KOPT-K1 (cell line): ENCODE measurements around the gene GTF2IRD2.
"Not testable (repeated sequence)": the region's sequence is repeated elsewhere in the genome, so short reads cannot be mapped to it uniquely, and the experiment has no call there.

Experiments
- H3K27ac ChIP-seq: fragments of 200-600 bp; sonication (generic); 2 replicates; pipeline ENCODE4 v1.5.1; 2016; ENCODE audit warnings: antibody characterized with exemption, mild to moderate bottlenecking, low read depth, low read length; ENCODE audit not compliant: poor library complexity, severe bottlenecking
- H3K36me3 ChIP-seq: fragments of 200-600 bp; sonication (generic); 2 replicates; pipeline ENCODE4 v1.5.1; 2017; ENCODE audit warnings: antibody characterized with exemption, mild to moderate bottlenecking, low read length, moderate library complexity; ENCODE audit not compliant: insufficient read depth
- H3K9me3 ChIP-seq: fragments of 200-600 bp; sonication (generic); 2 replicates; pipeline ENCODE4 v1.5.1; 2017; ENCODE audit warnings: antibody characterized with exemption, low read length, mild to moderate bottlenecking; ENCODE audit not compliant: insufficient read depth, poor library complexity, severe bottlenecking

GTF2IRD2 gene

GRCh38 chr7:74850833-74851721 is at the start of gene GTF2IRD2:
TSS of gene GTF2IRD2 (minus strand) at chr7:74851605. CDS start at chr7:74836378, 15,227 bp downstream.
- not testable (repeated sequence) for H3K27ac ChIP-seq, H3K36me3 ChIP-seq, H3K9me3 ChIP-seq

GRCh38 chr7:74890158-74891123 is 39.0 kb upstream of the GTF2IRD2 start:
- H3K27ac ChIP-seq = peak overlapping the region; percentile 71
- not testable (repeated sequence) for H3K36me3 ChIP-seq, H3K9me3 ChIP-seq

DNA sequence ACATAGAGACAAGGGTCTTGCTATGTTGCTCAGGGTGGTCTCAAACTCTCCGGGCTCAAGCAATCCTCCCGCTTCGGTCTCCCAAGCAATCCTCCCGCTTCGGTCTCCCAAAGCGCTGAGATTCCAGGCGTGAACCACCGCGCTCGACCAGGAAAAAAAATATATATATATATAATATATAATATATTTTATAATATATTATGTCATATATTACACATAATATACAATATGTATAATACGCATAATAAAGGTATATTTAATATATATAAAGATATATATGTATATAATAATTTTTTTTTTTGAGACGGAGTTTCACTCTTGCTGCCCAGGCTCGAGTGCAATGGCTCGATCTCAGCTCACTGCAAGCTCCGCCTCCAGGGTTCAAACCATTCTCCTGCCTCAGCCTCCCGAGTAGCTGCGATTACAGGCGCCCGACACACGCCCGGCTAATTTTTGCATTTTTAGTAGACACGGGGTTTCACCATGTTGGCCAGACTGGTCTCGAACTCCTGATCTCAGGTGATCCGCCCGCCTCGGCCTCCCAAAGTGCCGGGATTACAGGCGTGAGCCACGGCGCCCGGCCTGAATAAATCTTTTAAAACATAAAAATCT is 38.2 kb upstream of the GTF2IRD2 start:
- not testable (repeated sequence) for H3K36me3 ChIP-seq, H3K9me3 ChIP-seq
- H3K27ac ChIP-seq = peak overlapping the region; percentile 36

GRCh38 chr7:74885295-74885694 is 33.9 kb upstream of the GTF2IRD2 start:
- not testable (repeated sequence) for H3K9me3 ChIP-seq, H3K27ac ChIP-seq
- peaks cover 21% of the 10 kb centered on the region; the same call in 1 of the 2 replicates for H3K36me3 ChIP-seq

- H3K27ac ChIP-seq, H3K9me3 ChIP-seq: not testable (repeated sequence)
- H3K36me3 ChIP-seq = peaks cover 17% of the 10 kb centered on the region; the same call in 1 of the 2 replicates
Measured at GRCh38 chr7:74882110-74882509, 30.7 kb upstream of the GTF2IRD2 start.

GRCh38 chr7:74874748-74875512 is 23.5 kb upstream of the GTF2IRD2 start:
- H3K27ac ChIP-seq, H3K9me3 ChIP-seq: not testable (repeated sequence)

GRCh38 chr7:74874104-74874747 is 22.8 kb upstream of the GTF2IRD2 start:
- H3K9me3 ChIP-seq, H3K27ac ChIP-seq, H3K36me3 ChIP-seq: not testable (repeated sequence)

More at GRCh38 chr7:74874748-74875512, 23.5 kb upstream of the GTF2IRD2 start:
- not testable (repeated sequence) for H3K36me3 ChIP-seq

DNA sequence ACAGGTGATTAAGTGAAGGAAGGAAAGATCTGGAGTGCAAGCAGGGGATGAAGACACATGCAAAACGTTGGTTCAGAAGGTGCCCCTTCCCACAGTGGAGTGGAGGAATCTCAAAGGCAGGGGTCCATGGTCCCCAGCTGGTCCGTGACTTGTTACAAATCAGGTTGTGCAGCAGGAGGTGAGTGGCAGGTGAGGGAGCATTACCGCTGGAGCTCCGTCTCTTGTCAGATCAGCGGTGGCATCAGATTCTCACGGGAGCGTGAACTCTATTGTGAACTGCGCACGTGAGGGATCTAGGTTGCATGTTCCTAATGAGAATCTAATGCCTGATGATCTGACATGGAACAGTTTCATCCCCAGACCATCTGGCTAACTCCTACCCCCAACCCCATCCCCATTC is 21.1 kb upstream of the GTF2IRD2 start:
- H3K36me3 ChIP-seq, H3K9me3 ChIP-seq, H3K27ac ChIP-seq: not testable (repeated sequence)

DNA sequence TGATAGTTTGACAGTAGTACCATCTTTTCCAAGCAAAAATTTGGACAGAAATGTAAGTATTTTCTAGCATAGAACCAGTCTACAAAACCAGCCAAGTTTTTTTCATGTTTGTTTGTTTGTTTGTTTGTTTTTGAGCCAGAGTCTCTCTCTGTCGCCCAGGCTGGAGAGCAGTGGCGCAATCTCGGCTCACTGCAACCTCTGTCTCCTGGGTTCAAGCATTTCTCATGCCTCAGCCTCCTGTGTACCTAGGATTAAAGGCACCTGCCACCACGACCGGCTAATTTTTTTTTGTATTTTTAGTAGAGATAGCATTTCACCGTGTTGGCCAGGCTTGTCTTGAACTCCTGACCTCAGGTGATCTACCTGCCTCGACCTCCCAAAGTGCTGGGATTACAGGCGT is 14.4 kb upstream of the GTF2IRD2 start:
- H3K36me3 ChIP-seq, H3K9me3 ChIP-seq, H3K27ac ChIP-seq: not testable (repeated sequence)

DNA sequence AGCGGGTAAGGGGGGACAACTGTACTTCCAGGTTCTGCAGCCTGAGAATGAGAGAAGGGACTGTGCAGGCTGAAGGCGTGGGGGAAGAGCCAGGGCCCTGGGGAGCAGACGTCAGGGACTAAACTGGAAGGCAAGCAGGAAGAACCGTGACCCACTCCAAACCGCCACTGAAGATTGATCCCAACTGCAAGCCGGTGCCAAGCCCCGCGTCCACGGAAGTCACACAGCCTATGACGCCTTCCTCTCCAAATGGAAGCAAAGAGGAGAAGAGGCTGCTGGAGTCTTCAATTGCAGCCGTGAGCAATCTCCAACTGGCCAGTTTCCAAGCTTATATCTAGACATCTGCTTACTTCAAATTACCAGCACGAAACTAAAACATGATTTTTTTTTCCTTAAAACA is 1.6 kb downstream of the GTF2IRD2 start:
- not testable (repeated sequence) for H3K36me3 ChIP-seq, H3K27ac ChIP-seq, H3K9me3 ChIP-seq

- not testable (repeated sequence) for H3K36me3 ChIP-seq, H3K9me3 ChIP-seq, H3K27ac ChIP-seq
Measured at GRCh38 chr7:74830411-74830810, 21.0 kb downstream of the GTF2IRD2 start.

GRCh38 chr7:74829959-74830358 is 21.4 kb downstream of the GTF2IRD2 start:
- not testable (repeated sequence) for H3K36me3 ChIP-seq, H3K9me3 ChIP-seq, H3K27ac ChIP-seq

- H3K9me3 ChIP-seq, H3K27ac ChIP-seq, H3K36me3 ChIP-seq: not testable (repeated sequence)
Measured at GRCh38 chr7:74821259-74821658, 30.1 kb downstream of the GTF2IRD2 start.

DNA sequence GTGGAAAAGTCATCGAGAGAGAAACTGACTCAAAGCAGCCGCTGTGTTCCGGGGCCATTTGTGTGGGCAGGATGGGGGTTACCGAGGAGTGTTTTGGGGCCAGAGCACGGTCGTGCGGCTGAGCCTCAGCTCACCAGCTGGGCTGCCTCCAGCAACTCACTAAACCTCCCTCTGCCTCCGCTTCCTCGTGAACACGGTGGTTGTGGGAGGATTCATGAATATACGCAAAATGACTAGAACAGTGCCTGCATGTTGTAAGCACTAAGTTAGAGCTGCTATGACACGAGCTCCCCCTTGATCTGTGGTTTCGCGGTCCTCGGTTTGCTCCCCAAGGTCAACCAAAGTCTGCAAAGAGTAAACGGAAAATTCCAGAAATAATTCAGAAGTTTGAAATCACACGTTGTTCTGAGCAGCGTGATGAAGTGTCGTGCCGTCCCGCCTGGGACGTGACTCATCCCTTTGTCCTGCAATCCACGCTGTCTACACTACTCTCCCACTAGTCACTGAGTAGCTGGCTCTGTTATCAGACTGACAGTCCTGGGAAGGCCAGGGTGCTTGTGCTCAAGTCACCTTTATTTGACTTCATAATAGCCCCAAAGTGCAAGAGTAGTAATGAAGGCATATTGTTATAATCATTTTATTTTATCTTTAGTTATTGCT is 31.1 kb downstream of the GTF2IRD2 start:
- H3K36me3 ChIP-seq, H3K9me3 ChIP-seq, H3K27ac ChIP-seq: not testable (repeated sequence)
